Hindlimb muscle (tissue), 1 donor: ENCODE data around the gene LIMS2. TPM values are rescaled to one million over a fixed set of nuclear protein-coding genes. Genes with fewer than 3 reads are reported as not detected.

Source experiments
- DNase-seq: peaks from one replicate; pipeline ENCODE4 v3.0.0-alpha.2; 2013
- polyA plus RNA-seq: library from polyadenylated mRNA; unstranded; fragments of 120-200 nt; gene quantifications from one replicate; pipeline ENCODE4 v1.2.1, GENCODE V29; 2013; ENCODE audit not compliant: insufficient read length

The LIMS2 gene, protein sequence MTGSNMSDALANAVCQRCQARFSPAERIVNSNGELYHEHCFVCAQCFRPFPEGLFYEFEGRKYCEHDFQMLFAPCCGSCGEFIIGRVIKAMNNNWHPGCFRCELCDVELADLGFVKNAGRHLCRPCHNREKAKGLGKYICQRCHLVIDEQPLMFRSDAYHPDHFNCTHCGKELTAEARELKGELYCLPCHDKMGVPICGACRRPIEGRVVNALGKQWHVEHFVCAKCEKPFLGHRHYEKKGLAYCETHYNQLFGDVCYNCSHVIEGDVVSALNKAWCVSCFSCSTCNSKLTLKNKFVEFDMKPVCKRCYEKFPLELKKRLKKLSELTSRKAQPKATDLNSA
- polyA plus RNA-seq = 52.6 TPM

DNA sequence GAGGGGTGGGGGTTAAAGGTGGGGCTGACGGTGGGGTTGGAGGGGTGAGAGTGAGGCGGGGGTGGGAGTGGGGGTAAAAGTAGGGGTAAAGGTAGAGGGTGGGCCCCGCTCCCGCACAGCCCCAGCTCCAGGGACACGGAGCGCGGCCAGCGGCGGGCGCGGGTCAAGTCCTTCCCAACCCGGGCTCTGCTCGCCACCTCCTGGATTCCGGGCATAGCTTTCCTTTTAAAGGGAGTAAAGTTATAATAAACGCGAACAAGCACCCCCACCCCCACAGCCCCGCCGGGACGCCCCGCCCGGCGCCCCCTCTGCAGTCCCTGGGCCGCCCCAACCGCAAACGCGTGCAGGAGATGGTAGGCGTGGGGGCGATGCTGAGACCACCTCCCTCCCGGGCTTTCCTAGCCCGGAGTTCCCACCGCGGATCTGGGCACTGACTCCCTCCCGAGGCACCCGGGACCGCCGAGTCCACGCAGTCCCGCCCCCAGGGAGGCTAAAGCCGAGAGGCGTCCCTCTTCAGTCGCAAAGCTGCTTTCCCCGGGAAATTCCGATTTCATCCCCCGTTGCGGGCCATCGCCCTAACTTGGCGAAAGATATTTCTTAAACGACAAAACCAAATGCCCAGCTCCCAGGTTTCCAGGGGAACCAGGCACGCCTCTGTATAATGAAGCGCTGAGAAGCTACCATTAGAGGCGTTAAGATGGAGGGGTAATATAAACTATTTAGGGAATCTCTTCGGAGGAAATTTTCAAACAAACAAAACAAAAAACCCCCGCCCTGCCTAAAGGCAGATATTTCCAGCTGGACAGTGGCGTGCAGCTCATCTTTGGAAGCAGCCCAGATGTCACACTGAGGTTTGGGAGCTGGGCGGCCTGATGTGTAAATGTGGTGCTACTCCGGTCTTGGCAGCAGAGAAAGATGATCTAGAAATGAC, at the start of gene LIMS2:
Gene LIMS2, minus strand, starts transcription at position 200 of the 931 bp plus-strand sequence. CDS start 506 bp downstream, outside the sequence.
- no peak for DNase-seq

DNA sequence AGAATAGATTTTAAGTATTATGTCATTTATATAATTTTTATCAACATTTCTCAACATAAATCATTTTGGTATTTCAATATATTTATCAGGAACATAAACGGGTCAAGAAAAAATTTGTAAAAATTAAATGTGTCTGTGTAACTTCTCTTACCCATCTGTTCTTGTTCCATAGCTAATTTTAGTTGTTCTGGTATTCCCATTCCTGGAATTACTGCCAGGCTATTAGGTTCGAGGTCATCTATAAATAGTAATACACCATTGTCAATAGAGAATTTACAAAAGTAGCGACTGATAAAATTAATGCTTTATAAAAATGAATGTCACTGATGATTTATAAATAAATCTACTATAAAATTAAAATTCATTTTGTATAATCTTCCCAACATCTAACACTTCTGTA, 47.5 kb upstream of the LIMS2 start:
- no peak for DNase-seq

- no peak for DNase-seq
Measured at GRCh38 chr2:127721978-127722355, 46.6 kb upstream of the LIMS2 start.

DNA sequence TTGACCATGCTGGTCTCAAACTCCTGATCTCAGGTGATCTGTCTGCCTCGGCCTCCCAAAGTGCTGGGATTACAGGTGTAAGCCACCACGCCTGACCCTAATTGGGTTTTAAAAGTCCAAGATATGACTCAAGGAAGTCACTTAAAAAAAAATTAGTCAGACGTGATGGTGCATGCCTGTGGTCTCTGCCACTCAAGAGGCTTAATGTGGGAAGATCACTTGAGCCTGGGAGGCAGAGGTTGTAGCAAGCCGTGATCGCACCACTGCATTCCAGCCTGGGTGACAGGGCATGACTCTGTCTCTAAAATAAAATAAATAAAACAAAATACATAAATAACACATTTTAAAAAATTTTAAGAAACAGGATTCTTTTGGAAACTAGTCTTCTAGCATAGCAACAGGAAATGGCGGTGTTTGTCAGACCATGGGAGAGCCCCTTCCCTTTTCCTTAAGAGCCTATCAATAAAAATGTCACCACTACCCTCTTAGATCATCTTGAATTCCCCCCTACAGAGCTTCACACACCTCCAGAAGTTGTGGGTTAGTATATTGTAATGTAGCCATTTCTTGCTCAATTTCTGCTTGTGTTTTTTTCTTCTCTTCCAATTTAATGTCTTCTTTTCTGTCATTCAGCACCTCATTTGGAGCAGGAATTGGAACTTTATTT, 46.1 kb upstream of the LIMS2 start:
- DNase-seq = no peak

- DNase-seq = no peak
Measured at GRCh38 chr2:127719301-127720218, 44.2 kb upstream of the LIMS2 start.

DNA sequence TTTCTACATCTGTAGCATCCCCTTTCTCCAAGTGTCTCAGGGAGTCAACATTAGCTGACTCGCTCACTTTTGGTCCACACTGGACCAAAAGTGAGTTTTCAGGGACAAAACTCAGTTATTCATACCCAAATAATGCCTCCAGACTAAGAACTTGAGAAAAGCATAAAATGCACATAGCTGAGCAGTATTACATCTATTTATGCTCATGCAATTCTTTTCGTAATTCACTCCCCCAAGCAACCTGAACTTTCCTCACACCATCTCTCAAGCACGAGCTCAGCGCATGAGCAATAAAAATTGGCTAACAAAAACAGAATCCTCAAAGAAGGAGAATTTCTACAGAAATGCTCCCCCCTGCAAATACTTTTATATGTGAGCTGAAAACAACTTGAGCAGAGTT, 42.9 kb upstream of the LIMS2 start:
- no peak for DNase-seq

GRCh38 chr2:127715778-127716449, 40.6 kb upstream of the LIMS2 start:
- DNase-seq = no peak

GRCh38 chr2:127713562-127713961, 38.2 kb upstream of the LIMS2 start:
- no peak for DNase-seq

DNA sequence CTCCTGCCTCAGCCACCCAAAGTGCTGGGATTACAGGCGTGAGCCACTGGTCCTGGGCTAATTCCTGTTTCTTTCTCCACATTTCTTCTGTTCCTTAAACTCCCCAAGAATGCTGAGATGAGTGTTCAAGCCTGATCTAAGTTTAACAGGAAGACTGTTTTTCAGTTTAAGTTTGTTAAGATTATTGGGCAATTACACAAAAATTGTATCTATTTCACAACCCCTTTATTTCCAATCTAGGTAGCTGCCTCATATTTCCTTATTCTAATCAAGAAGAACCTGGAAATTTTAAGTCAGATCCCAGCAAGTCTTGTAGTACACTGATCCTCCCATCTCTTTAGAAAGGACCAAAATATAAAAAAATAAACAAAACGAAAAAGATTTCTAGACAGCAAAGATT, 37.7 kb upstream of the LIMS2 start:
- no peak for DNase-seq

GRCh38 chr2:127709336-127709735, 34.0 kb upstream of the LIMS2 start:
- DNase-seq = no peak

DNA sequence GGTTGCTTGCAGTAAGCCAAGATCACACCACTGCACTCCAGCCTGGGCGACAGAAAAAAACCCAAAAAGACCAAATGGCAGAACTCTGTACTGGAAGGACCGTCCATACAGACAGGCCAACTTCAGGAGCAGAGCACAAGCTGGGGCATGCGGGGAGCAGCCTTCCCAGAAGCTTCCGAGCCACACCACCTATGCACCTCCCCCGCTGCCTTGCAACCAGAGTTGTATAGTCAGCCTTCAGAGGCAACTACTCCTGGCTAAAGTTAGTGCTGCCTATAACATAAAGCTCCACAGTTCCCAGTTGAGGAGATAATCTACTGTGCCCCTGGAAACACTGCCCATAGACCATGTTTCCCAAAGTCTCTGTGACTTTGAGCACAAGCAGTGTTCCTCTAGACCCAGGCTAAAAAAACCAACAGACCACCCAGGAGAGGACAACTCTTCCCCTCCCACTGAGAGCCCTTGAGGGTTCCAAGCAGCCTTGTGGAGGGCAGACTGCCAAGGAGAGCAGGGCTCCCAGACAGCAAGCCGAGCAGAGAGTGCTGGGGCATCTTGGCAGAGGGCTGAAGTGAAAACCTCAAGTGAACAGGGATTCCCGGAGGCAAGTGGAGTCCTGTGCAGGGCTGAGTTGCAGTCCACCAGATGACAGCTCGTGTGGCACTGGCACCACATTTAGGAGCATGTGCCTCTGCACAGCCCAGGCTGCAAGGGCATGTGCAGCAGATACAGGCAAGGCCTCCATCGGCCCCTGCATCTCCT, 32.7 kb upstream of the LIMS2 start:
- DNase-seq = no peak

GRCh38 chr2:127706215-127706990, 31.1 kb upstream of the LIMS2 start:
- no peak for DNase-seq

DNA sequence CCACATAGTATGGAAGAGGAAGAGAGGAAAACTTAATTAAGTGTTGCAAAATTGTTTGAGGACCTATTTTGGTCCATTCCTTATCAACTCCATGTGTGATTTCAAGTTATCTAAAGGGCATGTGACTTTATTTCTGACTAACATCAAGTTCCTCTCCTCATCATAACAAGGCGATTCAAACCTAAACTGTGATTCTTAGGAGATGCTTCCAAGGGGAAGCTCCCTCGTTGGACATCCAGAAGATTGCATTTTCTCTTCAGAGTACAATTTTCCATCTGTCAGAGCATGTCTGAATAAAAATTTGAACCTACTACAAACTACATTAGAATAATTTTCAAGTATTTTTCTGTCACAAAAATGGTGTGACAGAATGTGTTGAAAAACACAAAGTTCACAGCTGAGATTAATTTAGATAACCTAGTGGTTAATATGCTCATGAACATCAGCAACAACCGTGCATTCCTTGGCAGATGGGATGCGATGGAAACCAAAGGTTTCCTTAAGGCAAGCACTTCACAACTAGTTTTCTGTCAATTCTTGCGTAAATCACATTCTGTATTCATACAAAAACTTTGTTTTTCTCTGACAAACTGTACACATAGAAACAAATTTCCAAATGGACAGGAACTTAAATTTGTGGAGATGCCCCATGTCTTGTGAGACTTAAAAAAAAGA, 30.2 kb upstream of the LIMS2 start:
- no peak for DNase-seq

DNA sequence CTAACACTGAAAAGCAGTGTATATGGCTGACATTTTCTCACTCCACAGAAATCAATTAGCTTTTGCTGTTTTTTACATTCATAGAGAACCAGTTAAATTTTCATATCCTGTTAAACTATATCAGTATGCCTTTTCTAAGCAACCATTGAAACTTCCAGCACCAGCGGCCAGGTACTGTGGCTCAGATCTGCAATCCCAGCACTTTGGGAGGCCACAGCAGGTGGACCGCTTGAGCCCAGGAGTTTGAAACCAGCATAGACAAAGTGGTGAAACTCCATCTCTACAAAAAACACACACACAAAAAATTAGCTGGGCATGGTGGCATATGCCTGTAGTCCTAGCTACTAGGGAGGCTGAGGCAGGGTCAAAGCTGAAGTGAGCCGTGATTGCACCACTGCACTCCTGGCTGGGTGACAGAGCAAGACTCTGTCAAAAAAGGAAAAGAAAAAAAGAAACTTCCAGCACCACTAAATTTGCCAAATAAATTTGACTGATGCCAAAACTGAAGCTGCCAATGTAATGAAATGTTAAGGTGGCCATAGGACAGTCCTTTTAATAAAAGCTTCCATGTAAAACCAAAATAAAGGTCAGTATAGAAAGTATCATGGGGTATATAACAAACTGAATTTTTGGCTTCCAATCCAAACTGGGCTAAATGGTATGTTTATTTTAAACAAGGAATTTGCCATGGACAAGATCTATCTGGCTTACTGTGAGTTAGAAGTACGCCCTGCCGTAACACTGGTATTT, 29.5 kb upstream of the LIMS2 start:
- DNase-seq = no peak

DNA sequence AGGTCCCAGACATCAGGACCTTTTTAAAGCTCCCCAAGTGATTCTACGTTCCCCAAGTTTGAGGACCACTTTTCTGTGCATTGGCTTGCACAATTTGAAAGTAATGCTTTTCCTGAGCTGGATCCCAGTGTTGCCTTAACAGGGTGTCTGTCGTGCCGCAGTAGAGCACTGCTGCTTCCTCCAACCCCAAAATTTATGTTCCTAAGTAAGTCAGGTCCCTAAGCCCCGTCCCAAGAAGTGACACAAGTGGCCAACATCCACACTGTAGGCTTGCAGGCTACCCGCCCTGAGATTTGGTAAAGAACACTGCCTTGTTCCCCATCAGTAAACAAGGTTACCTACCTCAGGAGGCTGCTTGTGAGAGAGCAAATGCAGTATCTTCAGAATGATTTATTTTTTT, 28.0 kb upstream of the LIMS2 start:
- no peak for DNase-seq

DNA sequence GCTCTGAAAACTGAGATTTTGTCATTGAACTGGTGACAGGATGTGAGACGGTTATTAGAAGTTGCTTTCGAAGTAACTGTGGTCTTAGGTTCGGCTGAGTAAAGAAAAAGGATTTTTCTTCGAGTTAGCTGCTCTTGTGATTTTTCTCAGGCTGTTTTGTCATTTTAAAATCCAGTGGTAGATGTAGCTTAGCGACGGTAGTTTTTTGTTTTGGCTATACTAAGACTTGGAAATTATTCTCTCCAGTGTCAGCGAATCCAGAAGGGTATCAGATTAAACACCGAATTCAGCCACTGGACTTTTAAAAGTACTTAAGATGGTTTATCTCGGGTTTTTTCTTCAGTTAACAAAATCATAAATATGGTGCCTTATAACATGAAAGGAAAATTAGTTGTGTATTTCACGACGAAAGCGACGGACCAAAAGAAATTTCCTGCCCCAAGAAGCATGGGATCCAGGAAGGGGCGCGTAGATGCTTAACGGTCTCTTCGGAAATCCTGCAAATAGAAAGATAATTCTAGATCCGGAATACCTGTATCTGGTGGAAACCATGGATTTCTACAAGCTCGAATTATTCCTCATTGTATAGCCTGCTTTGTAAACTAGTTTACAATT, 27.2 kb upstream of the LIMS2 start:
- no peak for DNase-seq

DNA sequence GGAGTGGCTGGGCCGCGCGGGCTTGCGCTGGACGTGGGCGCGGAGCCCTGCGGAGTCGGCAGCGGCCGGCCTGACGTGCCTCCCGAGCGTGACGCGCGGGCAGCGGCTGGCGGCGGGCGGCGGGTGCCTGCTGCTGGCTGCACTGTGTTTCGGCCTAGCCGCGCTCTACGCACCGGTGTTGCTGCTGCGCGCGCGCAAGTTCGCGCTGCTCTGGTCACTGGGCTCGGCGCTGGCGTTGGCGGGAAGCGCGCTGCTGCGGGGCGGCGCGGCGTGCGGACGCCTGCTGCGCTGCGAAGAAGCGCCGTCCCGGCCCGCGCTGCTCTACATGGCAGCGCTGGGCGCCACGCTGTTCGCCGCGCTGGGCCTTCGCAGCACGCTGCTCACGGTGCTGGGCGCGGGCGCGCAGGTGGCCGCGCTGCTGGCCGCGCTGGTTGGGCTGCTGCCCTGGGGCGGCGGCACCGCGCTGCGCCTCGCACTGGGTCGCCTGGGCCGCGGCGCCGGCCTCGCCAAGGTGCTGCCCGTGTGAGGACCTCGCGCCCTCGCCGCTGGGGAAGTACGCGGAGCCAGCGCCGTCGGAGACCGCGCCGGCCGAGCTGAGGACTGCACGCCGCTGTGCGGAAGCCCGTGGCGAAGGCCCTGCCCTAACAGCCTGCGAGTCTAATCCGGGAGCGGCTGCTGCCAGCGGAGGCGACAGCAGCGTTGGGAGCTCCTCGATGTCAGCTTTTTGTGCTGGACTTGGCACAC, 26.5 kb upstream of the LIMS2 start:
- peak; percentile 78 for DNase-seq
